Myocyte (in vitro differentiated cells): ENCODE results near the gene SSH3. TPM values are rescaled to one million over a fixed set of nuclear protein-coding genes. Genes with fewer than 3 reads are reported as not detected.

Experiments
- DNase-seq: peaks from one replicate; pipeline ENCODE4 v3.0.0-alpha.2; 2012; ENCODE audit warnings: low read depth
- total RNA-seq: library from RNA; depleted of rRNA; stranded (reverse); fragments of >200 nt; gene quantifications from 2 replicates; pipeline ENCODE4 v1.2.3, GENCODE V29; 2014

SSH3 gene
- total RNA-seq, 1 donor from 2014 or later = 18.3 TPM

GRCh38 chr11:67290801-67291200, 12.5 kb upstream of the SSH3 start:
- no peak for DNase-seq

GRCh38 chr11:67291481-67292381, 11.6 kb upstream of the SSH3 start:
- DNase-seq = no peak

GRCh38 chr11:67292671-67293070, 10.7 kb upstream of the SSH3 start:
- DNase-seq = no peak

DNA sequence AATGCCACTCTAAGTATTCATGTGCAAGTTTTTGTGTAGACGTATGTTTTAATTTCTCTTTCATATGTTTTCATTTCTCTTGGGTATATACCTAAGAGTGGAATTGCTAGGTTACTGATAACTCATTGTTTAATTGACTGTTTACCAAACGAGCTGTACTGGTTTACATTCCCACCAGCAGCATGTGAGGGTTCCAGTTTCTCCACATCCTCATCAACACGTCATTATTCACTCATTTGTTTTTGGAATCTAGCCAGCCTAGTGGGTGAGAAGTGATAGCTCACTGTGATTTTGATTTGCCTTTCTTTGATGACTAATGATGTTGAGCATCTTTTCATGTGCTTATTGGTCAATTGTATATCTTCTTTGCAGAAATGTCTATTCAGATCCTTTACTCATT, 10.2 kb upstream of the SSH3 start:
- peak; percentile 64 for DNase-seq

DNA sequence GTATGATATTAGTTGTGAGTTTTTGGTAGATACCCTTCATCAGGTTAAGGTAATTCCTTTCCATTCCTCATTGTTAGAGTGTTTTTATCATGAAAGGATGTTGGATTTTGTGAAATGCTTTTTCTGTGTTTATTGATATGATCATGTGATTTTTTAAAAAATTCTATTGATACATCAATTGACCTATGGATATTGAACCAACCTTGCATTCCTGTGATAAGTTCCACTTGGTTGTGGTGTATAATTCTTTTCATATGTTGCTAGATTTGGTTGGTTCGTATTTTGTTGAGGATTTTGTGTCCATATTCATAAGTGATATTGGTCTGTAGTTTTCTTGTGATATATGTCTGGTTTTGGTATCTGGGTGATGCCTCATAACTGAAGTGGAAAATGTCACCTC, 7.5 kb upstream of the SSH3 start:
- DNase-seq = no peak

DNA sequence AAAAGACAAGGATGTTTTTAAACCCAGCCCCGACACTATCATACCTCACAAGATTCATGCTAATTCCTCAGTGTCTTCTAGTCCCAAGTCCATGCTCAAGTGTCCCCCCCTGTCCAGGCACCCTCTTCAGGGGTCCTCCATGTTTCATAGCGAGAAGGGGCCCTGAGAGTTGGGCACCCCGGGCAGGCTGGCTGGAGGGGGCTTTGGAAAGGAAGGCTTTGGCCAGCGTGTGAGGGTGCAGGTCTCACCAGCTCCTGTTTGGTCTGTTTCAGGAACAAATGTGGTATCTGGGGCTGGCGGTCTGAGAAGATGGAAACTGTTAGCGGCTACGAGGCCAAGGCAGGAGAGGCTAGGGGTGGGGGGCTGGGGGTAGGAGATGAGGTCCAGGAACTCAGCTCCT, 4.5 kb upstream of the SSH3 start:
- no peak for DNase-seq

DNA sequence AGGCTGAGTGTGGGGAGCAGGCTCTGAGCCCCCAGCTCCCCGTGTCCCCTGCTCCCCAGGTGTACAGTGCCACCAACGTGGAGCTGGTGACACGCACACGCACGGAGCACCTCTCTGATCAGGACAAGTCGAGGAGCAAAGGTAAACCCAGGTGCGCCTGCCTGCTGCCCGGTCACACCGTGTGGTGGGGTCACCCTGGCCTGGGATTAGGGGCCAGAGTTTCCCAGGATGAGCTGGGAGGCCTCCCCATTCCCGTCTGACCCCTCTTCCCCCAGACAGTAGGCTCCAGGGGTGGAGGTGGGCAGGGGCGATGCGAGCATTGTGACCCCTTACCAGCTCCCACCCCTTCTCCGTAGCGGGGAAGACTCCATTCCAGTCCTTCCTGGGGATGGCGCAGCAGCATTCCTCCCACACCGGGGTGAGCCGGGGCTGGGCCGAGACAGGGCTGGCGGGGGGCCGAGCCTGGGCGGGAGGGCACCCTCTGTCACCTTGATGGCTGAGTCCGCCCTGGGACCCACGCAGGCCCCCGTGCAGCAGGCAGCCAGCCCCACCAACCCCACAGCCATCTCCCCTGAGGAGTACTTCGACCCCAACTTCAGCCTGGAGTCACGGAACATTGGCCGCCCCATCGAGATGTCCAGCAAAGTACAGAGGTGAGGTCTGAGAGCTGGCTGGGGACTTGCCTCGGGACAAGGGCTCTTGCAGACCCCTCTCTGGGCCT, 3.7 kb upstream of the SSH3 start:
- no peak for DNase-seq

DNA sequence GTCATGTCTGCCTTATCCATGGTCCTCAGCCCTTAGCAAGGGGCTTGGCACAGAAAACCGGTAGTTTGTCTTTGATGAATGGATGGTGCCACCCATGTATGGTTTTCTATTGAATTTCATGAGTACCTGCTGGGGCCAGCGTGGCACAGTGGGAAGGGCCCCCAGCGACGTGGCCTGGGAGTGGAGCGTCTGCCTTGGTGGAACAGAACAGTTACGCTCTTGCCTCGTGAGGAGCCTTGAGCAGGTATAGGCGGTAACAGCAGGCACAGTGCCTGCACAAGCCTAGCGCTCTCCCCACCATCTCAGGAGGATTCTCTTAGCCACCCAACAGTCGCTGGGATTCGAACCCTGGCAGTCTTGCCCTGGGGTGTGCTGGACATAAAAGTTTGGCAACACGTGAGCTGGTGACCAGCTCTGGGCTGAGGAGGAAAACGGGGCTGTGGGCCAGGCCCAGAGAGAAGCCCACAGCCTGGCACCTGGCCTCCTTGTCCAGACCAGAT, 3.0 kb upstream of the SSH3 start:
- no peak for DNase-seq

- peak; percentile 37 for DNase-seq
Observed at GRCh38 chr11:67300756-67301312, 2.5 kb upstream of the SSH3 start.

GRCh38 chr11:67301313-67301921, 1.9 kb upstream of the SSH3 start:
- peak; percentile 41 for DNase-seq

DNA sequence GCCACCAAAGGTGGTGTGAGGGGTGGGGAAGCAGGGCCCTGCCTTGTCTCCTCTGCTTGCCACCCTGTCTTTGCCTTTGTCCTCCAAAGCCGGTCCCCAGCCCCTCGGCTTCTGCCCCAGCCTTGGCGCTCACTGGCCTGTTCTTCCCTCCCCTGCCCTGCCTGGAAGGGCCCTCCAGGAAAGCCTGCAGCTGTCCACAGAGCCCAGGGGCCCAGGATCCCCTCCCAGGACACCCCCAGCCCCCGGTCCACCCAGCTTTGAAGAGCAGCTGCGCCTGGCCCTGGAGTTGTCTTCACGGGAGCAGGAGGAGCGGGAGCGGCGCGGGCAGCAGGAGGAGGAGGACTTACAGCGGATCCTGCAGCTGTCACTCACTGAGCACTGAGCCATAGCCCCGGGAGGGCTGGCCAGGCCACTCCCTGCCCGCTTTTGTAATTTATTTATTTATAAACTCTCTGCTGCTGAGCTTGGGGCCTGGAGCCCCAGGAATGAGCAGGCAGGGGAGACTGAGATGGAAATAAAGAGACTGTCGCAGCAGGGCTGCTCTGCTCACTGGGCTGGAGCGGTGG, 1.3 kb upstream of the SSH3 start:
- peak; percentile 95 for DNase-seq

GRCh38 chr11:67302571-67303131, 679 bp upstream of the SSH3 start:
- DNase-seq = no peak

DNA sequence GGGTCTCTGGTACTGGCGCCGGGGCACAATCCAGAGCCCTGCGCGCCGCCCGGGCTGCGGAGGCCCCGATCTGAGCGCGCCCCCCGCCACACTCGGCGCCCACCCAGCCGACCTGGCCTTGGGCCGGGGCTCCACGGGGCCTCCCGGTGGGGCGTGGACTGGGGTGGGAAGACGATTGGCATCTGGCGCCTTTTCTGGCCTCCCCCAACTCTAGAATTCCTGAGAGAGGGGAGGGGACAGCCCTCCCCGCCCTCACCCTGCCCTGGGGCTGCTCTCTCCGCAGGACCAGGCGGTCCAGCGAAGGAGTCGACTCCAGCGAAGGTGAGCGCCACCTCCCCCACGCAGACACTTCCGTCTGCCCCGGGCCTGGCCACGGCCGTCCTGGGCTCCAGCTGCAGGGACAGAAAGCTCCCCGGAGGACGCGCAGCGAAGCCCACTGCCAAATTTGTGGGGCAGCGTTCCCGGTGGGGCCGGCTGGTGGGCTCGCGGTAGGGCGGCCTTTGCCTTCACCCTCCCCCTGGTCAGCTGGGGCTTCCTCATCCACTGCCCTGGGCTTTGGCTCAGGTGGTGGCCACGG, 593 bp downstream of the SSH3 start:
- no peak for DNase-seq

GRCh38 chr11:67304511-67305113, 1.3 kb downstream of the SSH3 start:
- DNase-seq = no peak

DNA sequence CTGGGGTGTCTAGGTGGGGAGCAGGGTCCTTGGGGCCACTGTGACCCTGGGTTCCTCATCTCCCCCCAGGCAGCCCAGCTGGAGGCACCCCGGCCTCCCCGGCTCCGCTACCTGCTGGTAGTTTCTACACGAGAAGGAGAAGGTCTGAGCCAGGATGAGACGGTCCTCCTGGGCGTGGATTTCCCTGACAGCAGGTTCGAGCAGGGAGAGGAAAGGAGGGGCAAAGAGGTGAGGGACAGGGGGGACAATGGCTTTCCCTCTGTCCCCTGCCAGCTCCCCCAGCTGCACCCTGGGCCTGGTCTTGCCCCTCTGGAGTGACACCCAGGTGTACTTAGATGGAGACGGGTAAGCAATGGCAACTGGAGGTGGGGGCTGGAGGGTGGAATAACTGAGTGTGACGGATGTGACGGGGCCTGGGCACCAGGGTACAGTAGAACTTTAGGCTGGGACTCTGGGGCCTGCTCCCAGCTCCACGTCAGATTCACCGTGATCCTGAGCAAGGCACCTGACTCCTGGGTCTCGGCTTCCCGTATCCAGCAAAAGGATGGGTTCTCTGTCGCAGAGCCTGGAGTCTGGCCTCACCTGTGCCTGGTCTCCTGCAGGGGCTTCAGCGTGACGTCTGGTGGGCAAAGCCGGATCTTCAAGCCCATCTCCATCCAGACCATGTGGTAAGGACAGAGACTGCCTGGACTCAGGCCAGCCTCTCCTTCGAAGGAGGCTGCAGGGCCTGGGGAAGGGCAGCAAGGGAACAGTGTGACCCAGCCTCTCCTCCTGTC, 3.6 kb downstream of the SSH3 start:
- no peak for DNase-seq

DNA sequence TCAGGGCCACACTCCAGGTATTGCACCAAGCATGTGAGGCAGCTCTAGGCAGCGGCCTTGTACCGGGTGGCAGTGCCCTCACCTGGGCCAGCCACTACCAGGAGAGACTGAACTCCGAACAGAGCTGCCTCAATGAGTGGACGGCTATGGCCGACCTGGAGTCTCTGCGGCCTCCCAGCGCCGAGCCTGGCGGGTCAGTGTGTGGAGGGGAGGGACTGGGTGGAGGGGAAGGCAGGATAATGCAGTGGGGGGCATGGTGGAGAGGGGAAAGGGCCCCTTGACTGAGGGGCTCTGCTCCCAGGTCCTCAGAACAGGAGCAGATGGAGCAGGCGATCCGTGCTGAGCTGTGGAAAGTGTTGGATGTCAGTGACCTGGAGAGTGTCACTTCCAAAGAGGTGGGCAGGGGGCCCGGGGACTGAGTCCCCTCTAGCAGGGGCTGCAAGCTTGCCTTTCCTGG, 4.2 kb downstream of the SSH3 start:
- DNase-seq = no peak

GRCh38 chr11:67308031-67308866, 4.9 kb downstream of the SSH3 start:
- no peak for DNase-seq

DNA sequence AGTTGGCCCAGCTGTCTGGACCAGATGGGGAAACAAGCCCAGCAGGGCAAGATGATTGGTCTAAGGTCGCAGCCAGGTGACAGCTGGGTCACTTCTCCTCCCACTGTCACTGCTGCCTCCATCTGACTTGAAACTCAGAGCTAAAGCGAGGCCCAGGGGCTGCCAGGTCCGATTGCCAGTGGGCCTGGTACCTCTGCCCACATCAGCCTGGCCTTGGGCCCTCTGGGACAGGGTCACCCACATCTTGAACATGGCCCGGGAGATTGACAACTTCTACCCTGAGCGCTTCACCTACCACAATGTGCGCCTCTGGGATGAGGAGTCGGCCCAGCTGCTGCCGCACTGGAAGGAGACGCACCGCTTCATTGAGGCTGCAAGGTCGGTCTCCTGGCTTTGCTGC, 5.8 kb downstream of the SSH3 start:
- no peak for DNase-seq
